ENCODE measurements around the gene CTNNBIP1. TPM values are rescaled to one million over a fixed set of nuclear protein-coding genes. Genes with fewer than 3 reads are reported as not detected.

Gene CTNNBIP1
- total and polyA plus RNA-seq, 9 of the 15 experiments (the other 6 are each of a cell fraction or from before 2014, with no cell fraction given) = 0.65 to 29.2 (median 14.7) TPM

DNA sequence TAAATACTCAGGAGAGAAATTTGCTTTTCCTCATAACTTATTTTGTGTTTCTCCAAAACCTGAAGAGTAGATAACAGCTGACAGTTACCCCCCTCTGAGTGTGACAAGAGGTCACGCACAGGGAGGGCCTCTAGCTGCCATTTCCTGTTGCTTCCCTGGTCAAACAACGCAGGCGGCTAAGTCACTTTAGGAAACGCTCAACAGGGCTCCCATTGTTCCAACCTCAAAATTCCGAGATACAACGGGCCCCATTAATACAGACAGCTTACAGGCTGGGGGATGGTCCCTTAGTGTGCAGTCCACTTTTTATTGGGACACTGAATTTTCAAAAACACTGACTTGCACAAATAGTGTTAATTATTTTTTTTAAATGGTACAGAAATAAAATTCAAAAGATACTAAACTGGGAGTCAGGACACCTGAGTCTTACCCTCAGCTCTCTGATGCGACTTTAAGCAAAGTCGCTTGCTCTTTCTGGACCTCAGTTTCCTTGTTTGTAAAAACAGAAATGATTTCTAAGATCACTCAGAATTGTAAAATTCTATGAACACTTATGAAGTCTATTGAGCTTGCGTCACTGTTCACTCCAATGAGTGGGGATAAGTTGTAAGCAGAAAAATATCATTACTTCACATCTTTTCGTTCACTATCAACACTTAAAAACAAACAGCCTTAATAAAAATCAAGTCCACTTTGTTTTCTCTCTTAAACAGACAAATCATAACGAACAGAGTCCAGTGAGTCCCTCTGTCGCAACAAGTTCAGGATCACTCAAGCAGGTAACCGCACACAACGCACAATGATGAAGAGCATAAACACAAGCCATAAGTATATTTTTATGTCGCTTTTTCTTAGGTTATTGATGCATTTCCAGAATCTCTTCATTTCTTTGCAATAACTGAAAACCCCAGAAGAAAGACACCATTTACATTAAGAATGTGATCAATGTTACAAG, 19.6 kb upstream of the CTNNBIP1 start (continued):
- TF ChIP-seq POU5F1 (IDR thresholded peaks at IDR 0.05; ENCODE audit: borderline replicate concordance, low read depth, low read length, partially characterized antibody) (no peak), HIVEP1 (CRISPR knock-in tag; IDR thresholded peaks at IDR 0.05) (0 out of 2 replicates have a peak, but pooled peaks have one; percentile 65), ZNF764 (CRISPR knock-in tag; IDR thresholded peaks at IDR 0.05; ENCODE audit: low read depth) (no peak), ATF1 (CRISPR knock-in tag; IDR thresholded peaks at IDR 0.05) (no peak), ATF1 (tag; IDR thresholded peaks at IDR 0.05) (peak; percentile 76), ZNF311 (CRISPR knock-in tag; IDR thresholded peaks at IDR 0.05) (no peak; the same call in none of the 2 replicates), TCFL5 (CRISPR knock-in tag; conservative IDR thresholded peaks at IDR 0.05) (no peak), SAFB2 (IDR thresholded peaks at IDR 0.05; ENCODE audit: borderline replicate concordance, low read depth, low read length, severe bottlenecking) (no peak), SIN3A (IDR thresholded peaks at IDR 0.05; ENCODE audit: borderline replicate concordance in 2 of 2, control insufficient read depth in 1 of 2, low read depth in 2 of 2, low read length in 2 of 2) (no peak), CREM (IDR thresholded peaks at IDR 0.05; ENCODE audit: low read depth) (peak; percentile 74), IRF2 (CRISPR knock-in tag; IDR thresholded peaks at IDR 0.05) (no peak), ZNF696 (CRISPR knock-in tag; conservative IDR thresholded peaks at IDR 0.05) (no peak), MEF2A (IDR thresholded peaks at IDR 0.05; ENCODE audit: control insufficient read depth, low read depth, low read length) (no peak), RBBP5 (IDR thresholded peaks at IDR 0.05; ENCODE audit: borderline replicate concordance, insufficient read depth, low read length, poor library complexity, severe bottlenecking) (peak; percentile 82), MYBL2 (IDR thresholded peaks at IDR 0.05; ENCODE audit: low read depth) (no peak), MYBL2 (CRISPR knock-in tag; IDR thresholded peaks at IDR 0.05; ENCODE audit: borderline replicate concordance) (no peak), SMAD3 (CRISPR knock-in tag; conservative IDR thresholded peaks at IDR 0.05) (peak; percentile 76; the same call in 1 of the 2 replicates)
- TF ChIP-seq, protein P1, sequence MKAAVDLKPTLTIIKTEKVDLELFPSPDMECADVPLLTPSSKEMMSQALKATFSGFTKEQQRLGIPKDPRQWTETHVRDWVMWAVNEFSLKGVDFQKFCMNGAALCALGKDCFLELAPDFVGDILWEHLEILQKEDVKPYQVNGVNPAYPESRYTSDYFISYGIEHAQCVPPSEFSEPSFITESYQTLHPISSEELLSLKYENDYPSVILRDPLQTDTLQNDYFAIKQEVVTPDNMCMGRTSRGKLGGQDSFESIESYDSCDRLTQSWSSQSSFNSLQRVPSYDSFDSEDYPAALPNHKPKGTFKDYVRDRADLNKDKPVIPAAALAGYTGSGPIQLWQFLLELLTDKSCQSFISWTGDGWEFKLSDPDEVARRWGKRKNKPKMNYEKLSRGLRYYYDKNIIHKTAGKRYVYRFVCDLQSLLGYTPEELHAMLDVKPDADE (conservative IDR thresholded peaks at IDR 0.05; ENCODE audit: control insufficient read depth, low read depth, low read length) = peak; percentile 64; the same call in 1 of the 2 replicates
- TF ChIP-seq, protein P2, sequence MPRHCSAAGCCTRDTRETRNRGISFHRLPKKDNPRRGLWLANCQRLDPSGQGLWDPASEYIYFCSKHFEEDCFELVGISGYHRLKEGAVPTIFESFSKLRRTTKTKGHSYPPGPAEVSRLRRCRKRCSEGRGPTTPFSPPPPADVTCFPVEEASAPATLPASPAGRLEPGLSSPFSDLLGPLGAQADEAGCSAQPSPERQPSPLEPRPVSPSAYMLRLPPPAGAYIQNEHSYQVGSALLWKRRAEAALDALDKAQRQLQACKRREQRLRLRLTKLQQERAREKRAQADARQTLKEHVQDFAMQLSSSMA (CRISPR knock-in tag; IDR thresholded peaks at IDR 0.05) = no peak
- TF ChIP-seq, protein P3, sequence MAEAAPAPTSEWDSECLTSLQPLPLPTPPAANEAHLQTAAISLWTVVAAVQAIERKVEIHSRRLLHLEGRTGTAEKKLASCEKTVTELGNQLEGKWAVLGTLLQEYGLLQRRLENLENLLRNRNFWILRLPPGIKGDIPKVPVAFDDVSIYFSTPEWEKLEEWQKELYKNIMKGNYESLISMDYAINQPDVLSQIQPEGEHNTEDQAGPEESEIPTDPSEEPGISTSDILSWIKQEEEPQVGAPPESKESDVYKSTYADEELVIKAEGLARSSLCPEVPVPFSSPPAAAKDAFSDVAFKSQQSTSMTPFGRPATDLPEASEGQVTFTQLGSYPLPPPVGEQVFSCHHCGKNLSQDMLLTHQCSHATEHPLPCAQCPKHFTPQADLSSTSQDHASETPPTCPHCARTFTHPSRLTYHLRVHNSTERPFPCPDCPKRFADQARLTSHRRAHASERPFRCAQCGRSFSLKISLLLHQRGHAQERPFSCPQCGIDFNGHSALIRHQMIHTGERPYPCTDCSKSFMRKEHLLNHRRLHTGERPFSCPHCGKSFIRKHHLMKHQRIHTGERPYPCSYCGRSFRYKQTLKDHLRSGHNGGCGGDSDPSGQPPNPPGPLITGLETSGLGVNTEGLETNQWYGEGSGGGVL (CRISPR knock-in tag; IDR thresholded peaks at IDR 0.05) = no peak
